Naive thymus-derived CD4-positive, alpha-beta T cell (primary cell): Measurements from ENCODE around the gene OIP5. TPM values are rescaled to one million over a fixed set of nuclear protein-coding genes. Genes with fewer than 3 reads are reported as not detected.
"Not testable (repeated sequence)": the region's sequence is repeated elsewhere in the genome, so short reads cannot be mapped to it uniquely, and the experiment has no call there.

Source experiments
- ATAC-seq: fragments of 150-1000 bp; cut with Tn5 transposase; 2 replicates; pipeline ENCODE4 v1.10.0; 2021; ENCODE audit warnings: mild to moderate bottlenecking, moderate library complexity
- CTCF ChIA-PET: fragments of 350-600 bp; sonication (Branson Sonifier 250); formaldehyde crosslinking; loops from one replicate; lab custom pipeline; 2021; ENCODE audit warnings: antibody characterized with exemption; lab: Charles Lee
- POLR2A ChIA-PET: fragments of 350-600 bp; sonication (Branson Sonifier 250); formaldehyde crosslinking; loops from one replicate; lab custom pipeline; 2021; ENCODE audit warnings: antibody characterized with exemption, inconsistent platforms; lab: Charles Lee
- DNase-seq, 9 donors: peaks; one replicate each; pipeline versions ENCODE4 v3.0.0 to v3.0.0-alpha.2; 2020 to 2022; ENCODE audit warnings: mixed read lengths in 1 of 9
- H3K27ac ChIP-seq: one replicate; pipeline ENCODE4 v1.7.0; 2013; ENCODE audit warnings: mild to moderate bottlenecking, low read depth, low read length, moderate library complexity
- H3K27me3 ChIP-seq, 2 donors: one replicate each; pipeline ENCODE4 v1.7.0; 2013; ENCODE audit warnings: low read length in 2 of 2, mild to moderate bottlenecking in 2 of 2, moderate library complexity in 2 of 2; ENCODE audit not compliant: control insufficient read depth in 2 of 2, insufficient read depth in 2 of 2
- H3K36me3 ChIP-seq, 3 experiments: 1 replicate in 2 of 3; 2 replicates in 1 of 3; pipeline ENCODE4 v1.7.0; 2013; ENCODE audit warnings: low read length in 3 of 3, mild to moderate bottlenecking in 3 of 3, moderate library complexity in 1 of 3; ENCODE audit not compliant: insufficient read depth in 3 of 3, control insufficient read depth in 2 of 3
- H3K4me1 ChIP-seq, 2 donors: one replicate each; pipeline ENCODE4 v1.7.0; 2013; ENCODE audit warnings: low read length in 2 of 2, mild to moderate bottlenecking in 2 of 2, moderate library complexity in 1 of 2; ENCODE audit not compliant: control insufficient read depth in 2 of 2, insufficient read depth in 2 of 2
- H3K4me3 ChIP-seq: 2 replicates; pipeline ENCODE4 v1.7.0; 2013; ENCODE audit warnings: mild to moderate bottlenecking, low read length
- H3K9me3 ChIP-seq, 3 experiments: 1 replicate in 2 of 3; 2 replicates in 1 of 3; pipeline ENCODE4 v1.7.0; 2013; ENCODE audit warnings: low read length in 3 of 3; ENCODE audit not compliant: control insufficient read depth in 2 of 3
- H3K27ac Mint-ChIP-seq, 9 donors: one replicate each; pipeline ENCODE4 v1.8.0; 2020 to 2022; ENCODE audit warnings: mixed read lengths in 9 of 9, mild to moderate bottlenecking in 8 of 9, moderate library complexity in 5 of 9, inconsistent platforms in 2 of 9
- H3K27me3 Mint-ChIP-seq, 5 donors: one replicate each; pipeline ENCODE4 v1.8.0; 2021 to 2022; ENCODE audit warnings: mixed read lengths in 5 of 5, mild to moderate bottlenecking in 1 of 5
- H3K36me3 Mint-ChIP-seq, 5 donors: one replicate each; pipeline ENCODE4 v1.8.0; 2020 to 2022; ENCODE audit warnings: mixed read lengths in 5 of 5, mild to moderate bottlenecking in 3 of 5, inconsistent platforms in 1 of 5
- H3K4me1 Mint-ChIP-seq, 7 donors: one replicate each; pipeline ENCODE4 v1.8.0; 2020 to 2022; ENCODE audit warnings: mixed read lengths in 7 of 7, mild to moderate bottlenecking in 3 of 7, inconsistent platforms in 1 of 7
- H3K4me3 Mint-ChIP-seq, 10 donors: one replicate each; pipeline ENCODE4 v1.8.0; 2020 to 2022; ENCODE audit warnings: mild to moderate bottlenecking in 10 of 10, mixed read lengths in 10 of 10, moderate library complexity in 6 of 10, inconsistent platforms in 2 of 10
- H3K9me3 Mint-ChIP-seq, 11 donors: one replicate each; pipeline ENCODE4 v1.8.0; 2020 to 2022; ENCODE audit warnings: mixed read lengths in 11 of 11, mild to moderate bottlenecking in 4 of 11, inconsistent platforms in 1 of 11, moderate library complexity in 1 of 11
- intact Hi-C, 2 donors: fragments of 100-400 bp; cut with micrococcal nuclease; formaldehyde crosslinking; loops; one replicate each; pipeline ENCODE4 v1.15.1; 2023
- polyA plus RNA-seq, 2 donors: library from polyadenylated mRNA; unstranded; fragments of 300-500 nt; fragmentation: Illumina TruSeq; gene quantifications; one replicate each; pipeline ENCODE4 v1.2.3, GENCODE V29; 2021
- total RNA-seq, 6 experiments: library from RNA in 5 of 6; stranded (reverse) in 5 of 6; gene quantifications; 1 replicate in 5 of 6; 2 replicates in 1 of 6; pipeline ENCODE4 v1.2.3 and lab custom pipeline; 2021 to 2026

Gene OIP5
- total and polyA plus RNA-seq, 7 experiments from 2014 or later = 0.32 to 15.2 (median 0.57) TPM; not detected in 2

DNA sequence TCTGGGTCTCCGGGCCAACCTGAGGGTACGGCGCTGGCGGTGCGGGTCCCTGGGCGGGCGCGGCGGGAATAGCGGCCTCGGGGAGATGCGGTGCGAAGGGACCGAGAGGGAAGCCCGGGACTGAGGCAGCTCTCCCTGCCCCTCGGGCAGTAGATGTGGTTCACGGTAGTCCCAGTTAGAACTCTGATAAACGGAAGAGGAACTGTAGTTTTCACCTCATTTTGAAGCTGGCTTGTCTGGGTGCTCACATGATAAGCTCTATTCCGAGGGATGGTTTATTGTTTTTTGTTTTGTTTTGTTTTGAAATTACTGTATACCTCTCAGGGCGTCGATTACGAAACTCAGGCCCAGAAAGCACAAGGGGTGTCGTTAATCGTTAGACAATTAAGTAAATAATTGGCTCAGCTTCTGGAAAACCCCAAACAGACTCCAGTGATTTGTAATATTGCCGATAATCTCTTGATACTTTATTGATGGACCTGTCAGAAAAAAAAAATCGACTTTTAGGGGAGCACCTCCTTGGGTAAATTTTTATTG is 703 bp upstream of the OIP5 start:
- H3K9me3 Mint-ChIP-seq = no peaks in the 10 kb centered on the region
- H3K4me3 ChIP-seq = peak overlapping the region; percentile 95
- no peaks in the 10 kb centered on the region for H3K9me3 ChIP-seq
- H3K36me3 Mint-ChIP-seq = peaks cover 0 to 16% (median 0%) of the 10 kb centered on the region in 5 donors
- H3K4me3 Mint-ChIP-seq = peak overlapping the region; percentile 87 to 100 (median 97)
- intact Hi-C loops = loop anchor here (2.0 to 5.0 kb wide), 9 partner anchors 84 to 940 kb away; partner anchors contain the start of genes CHAC1 (in 1 of the 2), GANC (in 1 of the 2), MGA (in 1 of the 2) and RAD51 (in 1 of the 2)
- DNase-seq (no peak), ATAC-seq (peak; percentile 12)
- H3K36me3 ChIP-seq = no peaks in the 10 kb centered on the region
- ChIA-PET POLR2A (interaction anchor here (0.8 to 1.4 kb wide), 5 partner anchors 11 to 1770 kb away, joined by 3 to 5 read pairs (median 3); partner anchors contain the start of genes DNAJC17 and ZFYVE19), CTCF (interaction anchor here (0.6 to 1.1 kb wide), 3 partner anchors 97 to 480 kb away, joined by 3 read pairs; no protein-coding TSS in a partner anchor)
- no peaks in the 10 kb centered on the region for H3K27me3 Mint-ChIP-seq
- H3K27ac ChIP-seq = peak overlapping the region; percentile 52
- H3K4me1 Mint-ChIP-seq = peaks cover 12 to 36% (median 30%) of the 10 kb centered on the region in 7 donors
- H3K27me3 ChIP-seq = no peaks in the 10 kb centered on the region
- peak overlapping the region; percentile 77 to 96 (median 90) for H3K27ac Mint-ChIP-seq
- peaks cover 9 to 13% of the 10 kb centered on the region in 2 donors for H3K4me1 ChIP-seq

DNA sequence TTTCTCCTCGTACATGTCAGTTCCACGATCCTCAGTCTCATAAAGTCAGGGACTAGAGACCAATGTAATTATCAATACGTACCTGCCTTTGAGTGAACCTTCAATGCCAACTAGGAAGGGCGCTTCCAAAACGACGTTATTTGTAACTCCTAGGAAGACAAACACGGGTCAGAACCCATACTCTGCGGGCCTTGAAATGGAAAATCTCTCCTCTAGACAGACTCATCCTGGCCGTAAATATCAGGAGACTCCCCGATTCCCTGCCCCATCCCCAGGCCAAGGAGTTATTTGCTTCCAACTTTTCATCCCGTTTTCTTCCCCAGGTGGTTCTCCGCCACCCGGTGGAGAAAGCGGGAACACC is 578 bp downstream of the OIP5 start:
- Mint-ChIP-seq H3K27ac (peak overlapping the region; percentile 56 to 96 (median 89)), H3K36me3 (peaks cover 0 to 16% (median 0%) of the 10 kb centered on the region in 5 donors), H3K4me1 (peaks cover 12 to 32% (median 30%) of the 10 kb centered on the region in 7 donors), H3K9me3 (no peaks in the 10 kb centered on the region), H3K4me3 (peak overlapping the region; percentile 87 to 100 (median 97)), H3K27me3 (no peaks in the 10 kb centered on the region)
- no peaks in the 10 kb centered on the region for H3K27me3 ChIP-seq
- intact Hi-C loops = loop anchor here (1.0 to 5.0 kb wide), 21 partner anchors 9 to 941 kb away; partner anchors contain the start of genes CHP1 (in 2 of the 2), NDUFAF1 (in 2 of the 2), CCDC32 (in 1 of the 2) and CHAC1 (in 1 of the 2)
- DNase-seq = no peak
- H3K9me3 ChIP-seq = no peaks in the 10 kb centered on the region
- CTCF ChIA-PET = interaction anchor here (0.9 to 1.1 kb wide), 2 partner anchors 98 to 432 kb away, joined by 3 read pairs; no protein-coding TSS in a partner anchor
- peaks cover 9 to 13% of the 10 kb centered on the region in 2 donors for H3K4me1 ChIP-seq
- H3K27ac ChIP-seq = peak overlapping the region; percentile 34
- POLR2A ChIA-PET = interaction anchor here (0.6 to 1.4 kb wide), 3 partner anchors 239 to 881 kb away, joined by 3 to 4 read pairs (median 3); partner anchors contain the start of genes DNAJC17 and ZFYVE19
- peak overlapping the region; percentile 95 for H3K4me3 ChIP-seq
- no peak for ATAC-seq
- no peaks in the 10 kb centered on the region for H3K36me3 ChIP-seq

DNA sequence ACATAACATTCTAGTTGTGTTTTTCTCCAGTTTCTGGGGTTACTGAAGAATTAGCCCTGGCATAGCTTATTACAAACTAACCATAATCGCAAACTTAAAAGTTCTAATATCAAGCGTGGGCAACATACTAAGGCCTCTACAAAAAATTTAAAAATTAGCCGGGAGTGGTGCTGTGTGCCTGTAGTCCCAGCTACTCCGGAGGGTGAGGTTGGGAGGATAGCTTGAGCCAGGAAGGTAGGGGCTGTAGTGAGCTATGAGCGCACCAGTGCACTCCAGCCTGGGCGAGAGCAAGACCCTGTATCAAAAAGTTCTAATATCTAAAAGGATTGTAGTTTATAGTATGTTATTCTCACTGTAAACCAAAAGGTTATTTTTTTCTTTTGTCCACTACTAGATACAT is 1.1 kb downstream of the OIP5 start:
- Histone ChIP-seq H3K27me3 (no peaks in the 10 kb centered on the region), H3K4me1 (peaks cover 9 to 13% of the 10 kb centered on the region in 2 donors), H3K4me3 (no peak overlapping the region), H3K9me3 (no peaks in the 10 kb centered on the region), H3K36me3 (no peaks in the 10 kb centered on the region), H3K27ac (no peak overlapping the region)
- ChIA-PET POLR2A (interaction anchor here (0.6 kb wide), 1 partner anchor 882 kb away, joined by 3 read pairs; no protein-coding TSS in a partner anchor), CTCF (interaction anchor here (0.6 kb wide), 1 partner anchor 474 kb away, joined by 3 read pairs; no protein-coding TSS in a partner anchor)
- peaks cover 0 to 19% (median 0%) of the 10 kb centered on the region in 5 donors for H3K36me3 Mint-ChIP-seq
- ATAC-seq = no peak
- intact Hi-C loops = loop anchor here (5.0 kb wide), 4 partner anchors 86 to 429 kb away; partner anchors contain the start of genes MGA (in 1 of the 2), RTF1 (in 1 of the 2) and TYRO3 (in 1 of the 2)
- H3K4me1 Mint-ChIP-seq = peaks cover 12 to 32% (median 27%) of the 10 kb centered on the region in 7 donors
- no peak for DNase-seq
- H3K9me3 Mint-ChIP-seq = no peaks in the 10 kb centered on the region
- H3K27ac Mint-ChIP-seq = peak overlapping the region in 7 of 9 donors; percentile 77 to 96 (median 91)
- H3K4me3 Mint-ChIP-seq = peak overlapping the region; percentile 87 to 100 (median 97)
- H3K27me3 Mint-ChIP-seq = no peaks in the 10 kb centered on the region

DNA sequence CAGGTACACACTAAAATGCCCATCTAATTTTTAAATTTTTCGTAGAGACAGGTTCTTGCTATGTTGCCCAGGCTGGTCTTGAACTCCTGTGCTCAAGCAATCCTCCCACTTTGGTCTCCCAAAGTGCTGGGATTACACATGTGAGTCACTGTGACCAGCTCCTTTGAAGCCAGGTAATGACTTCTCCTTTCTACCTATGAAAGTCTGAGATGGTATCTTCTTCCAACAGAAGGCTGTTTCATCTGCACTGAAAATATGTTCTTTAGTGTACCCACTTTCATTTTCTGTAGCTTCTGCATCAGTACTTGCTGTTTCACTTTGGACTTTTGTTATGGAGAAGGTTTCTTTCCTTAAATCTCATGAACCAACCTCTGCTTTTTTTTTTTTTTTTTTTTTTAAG is 8.8 kb downstream of the OIP5 start:
- DNase-seq (no peak), ATAC-seq (no peak)
- H3K4me1 Mint-ChIP-seq = peaks cover 0 to 22% (median 0%) of the 10 kb centered on the region in 7 donors
- no peaks in the 10 kb centered on the region for H3K9me3 ChIP-seq
- ChIA-PET CTCF (no interaction called here), POLR2A (no interaction called here)
- intact Hi-C loops = loop anchor here in 1 of 2 donors (1.0 kb wide), 1 partner anchor 9 kb away; the partner anchor contains the start of genes NUSAP1 and OIP5
- no peaks in the 10 kb centered on the region for H3K9me3 Mint-ChIP-seq
- peak overlapping the region in 1 of 9 donors; percentile 86 for H3K27ac Mint-ChIP-seq
- no peaks in the 10 kb centered on the region for H3K4me1 ChIP-seq
- peak overlapping the region in 1 of 10 donors; percentile 51 for H3K4me3 Mint-ChIP-seq
- no peak overlapping the region for H3K4me3 ChIP-seq
- H3K27me3 Mint-ChIP-seq = no peaks in the 10 kb centered on the region
- no peak overlapping the region for H3K27ac ChIP-seq
- H3K27me3 ChIP-seq = no peaks in the 10 kb centered on the region
- peaks cover 0 to 26% (median 6%) of the 10 kb centered on the region in 5 donors for H3K36me3 Mint-ChIP-seq
- H3K36me3 ChIP-seq = no peaks in the 10 kb centered on the region

DNA sequence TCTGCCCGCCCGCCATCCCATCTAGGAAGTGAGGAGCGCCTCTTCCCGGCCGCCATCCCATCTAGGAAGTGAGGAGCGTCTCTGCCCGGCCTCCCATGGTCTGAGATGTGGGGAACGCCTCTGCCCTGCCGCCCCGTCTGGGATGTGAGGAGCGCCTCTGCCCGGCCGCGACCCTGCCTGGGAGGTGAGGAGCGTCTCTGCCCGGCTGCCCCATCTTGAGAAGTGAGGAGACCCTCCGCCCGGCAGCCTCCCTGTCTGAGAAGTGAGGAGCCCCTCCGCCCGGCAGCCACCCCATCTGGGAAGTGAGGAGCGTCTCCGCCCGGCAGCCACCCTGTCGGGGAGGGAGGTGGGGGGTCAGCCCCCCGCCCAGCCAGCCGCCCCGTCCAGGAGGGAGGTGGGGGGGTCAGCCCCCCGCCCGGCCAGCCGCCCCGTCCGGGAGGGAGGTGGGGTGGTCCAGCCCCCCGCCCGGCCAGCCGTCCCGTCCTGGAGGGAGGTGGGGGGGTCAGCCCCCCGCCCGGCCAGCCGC is 11.5 kb downstream of the OIP5 start:
- H3K27ac ChIP-seq, DNase-seq, H3K4me3 Mint-ChIP-seq, POLR2A ChIA-PET, H3K36me3 ChIP-seq, ATAC-seq, H3K27me3 ChIP-seq, H3K27ac Mint-ChIP-seq, H3K4me3 ChIP-seq, H3K9me3 Mint-ChIP-seq, intact Hi-C loops, CTCF ChIA-PET, H3K27me3 Mint-ChIP-seq, H3K4me1 ChIP-seq, H3K9me3 ChIP-seq: not testable (repeated sequence)
- peaks cover 0 to 24% (median 3%) of the 10 kb centered on the region in 5 donors for H3K36me3 Mint-ChIP-seq
- peaks cover 0 to 18% (median 0%) of the 10 kb centered on the region in 7 donors for H3K4me1 Mint-ChIP-seq

DNA sequence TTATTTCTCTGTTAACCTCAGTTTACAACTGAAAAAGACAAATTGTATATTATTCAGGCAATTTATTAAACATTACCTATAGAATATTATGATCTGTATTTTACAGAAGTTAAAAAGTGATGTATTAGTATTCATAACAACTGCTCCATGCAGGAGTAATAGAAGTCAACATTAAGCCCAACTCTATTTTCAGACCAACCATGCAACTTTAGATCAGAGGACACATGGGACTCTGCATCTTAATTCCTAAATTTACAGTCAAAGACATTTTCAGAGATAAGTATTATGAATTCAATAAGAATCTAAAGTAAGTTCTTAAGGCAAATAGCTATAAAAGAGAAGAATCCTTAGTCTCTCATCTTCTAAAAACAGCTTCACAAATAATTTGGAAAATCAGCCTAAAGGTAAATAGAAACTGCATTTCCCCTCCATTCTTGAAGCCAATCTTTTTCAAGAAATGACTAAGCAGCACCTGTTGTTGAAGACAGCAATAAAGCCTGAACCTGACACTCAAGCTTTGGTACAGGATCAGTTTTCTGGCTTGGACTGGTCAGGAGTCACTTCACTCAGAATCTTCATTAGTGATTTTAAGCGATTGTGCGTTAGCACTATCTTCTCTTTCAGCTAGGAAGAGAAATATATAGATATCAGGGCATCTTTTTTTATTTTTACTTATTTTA is 23.0 kb downstream of the OIP5 start:
- peaks cover 0 to 15% (median 5%) of the 10 kb centered on the region in 5 donors for H3K36me3 Mint-ChIP-seq
- Histone ChIP-seq H3K36me3 (no peaks in the 10 kb centered on the region), H3K27ac (no peak overlapping the region), H3K4me3 (no peak overlapping the region), H3K4me1 (no peaks in the 10 kb centered on the region), H3K9me3 (no peaks in the 10 kb centered on the region), H3K27me3 (no peaks in the 10 kb centered on the region)
- H3K9me3 Mint-ChIP-seq = no peaks in the 10 kb centered on the region
- ChIA-PET CTCF (no interaction called here), POLR2A (no interaction called here)
- H3K27ac Mint-ChIP-seq = peak overlapping the region in 1 of 9 donors; percentile 68
- no peaks in the 10 kb centered on the region for H3K27me3 Mint-ChIP-seq
- DNase-seq (no peak), ATAC-seq (no peak)
- intact Hi-C loops = no loop called here
- H3K4me1 Mint-ChIP-seq = peaks cover 0 to 22% (median 4%) of the 10 kb centered on the region in 7 donors
- H3K4me3 Mint-ChIP-seq = no peak overlapping the region
